HG03439 (cell line): ENCODE data around the gene VSTM5.
"Not testable (repeated sequence)": the region's sequence is repeated elsewhere in the genome, so short reads cannot be mapped to it uniquely, and the experiment has no call there.

Source experiments
- ATAC-seq: cut with Tn5 transposase; IDR thresholded peaks from one replicate; pipeline ENCODE4 v1.9.1; 2021; ENCODE audit warnings: mild to moderate bottlenecking, moderate library complexity; ENCODE audit not compliant: unreplicated experiment

VSTM5 gene

GRCh38 chr11:93801366-93801765 lies 49.1 kb downstream of the VSTM5 start:
- no peak for ATAC-seq

- no peak for ATAC-seq
Observed at GRCh38 chr11:93796441-93797231, 53.8 kb downstream of the VSTM5 start.

GRCh38 chr11:93791493-93791892 lies 58.9 kb downstream of the VSTM5 start:
- ATAC-seq: no peak

- peak; percentile 33 for ATAC-seq
Observed at GRCh38 chr11:93784935-93785360, 65.5 kb downstream of the VSTM5 start.

- peak; percentile 96 for ATAC-seq
Observed at GRCh38 chr11:93784145-93784934, 66.1 kb downstream of the VSTM5 start, which contains the start of gene MED17. MED17 (plus strand) TSS chr11:93784282; CDS start chr11:93784514, 232 bp downstream.

GRCh38 chr11:93783765-93784144 lies 66.7 kb downstream of the VSTM5 start:
- ATAC-seq: peak; percentile 48

GRCh38 chr11:93783362-93783761 lies 67.1 kb downstream of the VSTM5 start:
- no peak for ATAC-seq

- ATAC-seq: no peak
Observed at GRCh38 chr11:93775289-93775688, 75.1 kb downstream of the VSTM5 start.

GRCh38 chr11:93774560-93774959 lies 75.9 kb downstream of the VSTM5 start:
- ATAC-seq: not testable (repeated sequence)

- no peak for ATAC-seq
Observed at GRCh38 chr11:93773601-93774200, 76.7 kb downstream of the VSTM5 start.

- no peak for ATAC-seq
Observed at GRCh38 chr11:93773045-93773477, 77.4 kb downstream of the VSTM5 start.

- no peak for ATAC-seq
Observed at GRCh38 chr11:93772123-93772522, 78.3 kb downstream of the VSTM5 start.

- no peak for ATAC-seq
Observed at GRCh38 chr11:93770160-93770559, 80.3 kb downstream of the VSTM5 start.
